Esophagus muscularis mucosa (tissue), 4 donors: ENCODE results near the gene COPB2. TPM values are rescaled to one million over a fixed set of nuclear protein-coding genes. Genes with fewer than 3 reads are reported as not detected.
"Not testable (repeated sequence)": the region's sequence is repeated elsewhere in the genome, so short reads cannot be mapped to it uniquely, and the experiment has no call there.

ENCODE experiments used
- DNase-seq: peaks from one replicate; pipeline ENCODE4 v3.0.0-alpha.2; 2017; ENCODE audit errors: extremely low spot score
- H3K27ac ChIP-seq, 4 donors: fragments of 200-600 bp; sonication (generic); replicated peaks in 1 of 4; 1 replicate in 3 of 4; 2 replicates in 1 of 4; pipeline ENCODE4 v1.5.1; 2016 to 2019; ENCODE audit warnings: mild to moderate bottlenecking in 1 of 4
- H3K27me3 ChIP-seq, 4 donors: fragments of 200-600 bp; sonication (generic); one replicate each; pipeline versions ENCODE4 v1.5.1 to v1.6.0; 2016 to 2019
- H3K36me3 ChIP-seq, 4 donors: fragments of 200-600 bp; sonication (generic); one replicate each; pipeline ENCODE4 v1.5.1; 2016 to 2019
- H3K4me1 ChIP-seq, 4 donors: fragments of 200-600 bp; sonication (generic); one replicate each; pipeline ENCODE4 v1.5.1; 2016 to 2019
- H3K4me3 ChIP-seq, 4 donors: fragments of 200-600 bp; sonication (generic); 1 replicate in 2 of 4; 2 replicates in 2 of 4; pipeline ENCODE4 v1.5.1; 2016 to 2019; ENCODE audit warnings: mild to moderate bottlenecking in 4 of 4, moderate library complexity in 1 of 4
- H3K9me3 ChIP-seq, 4 donors: fragments of 200-600 bp; sonication (generic); 1 replicate in 3 of 4; 2 replicates in 1 of 4; pipeline ENCODE4 v1.5.1; 2016 to 2019
- EP300 ChIP-seq: sonication (generic); formaldehyde crosslinking; IDR thresholded peaks from one replicate; pipeline ENCODE4 v1.6.1; 2017; ENCODE audit warnings: antibody characterized with exemption
- POLR2A ChIP-seq: fragments of 450-650 bp; IDR thresholded peaks from one replicate; pipeline ENCODE4 v1.6.1; 2017; ENCODE audit warnings: antibody characterized with exemption, moderate library complexity, mild to moderate bottlenecking, low read depth
- POLR2AphosphoS5 ChIP-seq, 2 donors: sonication (generic); formaldehyde crosslinking; IDR thresholded peaks; one replicate each; pipeline ENCODE4 v1.6.1; 2017; ENCODE audit warnings: antibody characterized with exemption in 2 of 2
- WGBS: methylation state at CpG from one replicate; pipeline ENCODE4 v1.1.5; 2018; 5-methylcytosine and 5-hydroxymethylcytosine counted together
- intact Hi-C: fragments of 100-400 bp; cut with DNase I; formaldehyde crosslinking; loops from one replicate; pipeline ENCODE4 v1.15.1; 2023
- total RNA-seq, 4 donors: library from RNA; depleted of rRNA; stranded (reverse); fragments of >200 nt; gene quantifications; one replicate each; pipeline versions ENCODE4 v1.1.0 to v1.2.1, GENCODE V29; 2016
- TF ChIP-seq, protein P1 (sequence below), 3 experiments: fragments of 200-600 bp in 2 of 3; fragments of 450-650 bp in 1 of 3; sonication (generic) in 2 of 3; IDR thresholded peaks; one replicate each; pipeline ENCODE4 v1.5.1; 2017 to 2019; ENCODE audit warnings: antibody characterized with exemption in 3 of 3, mild to moderate bottlenecking in 2 of 3, moderate library complexity in 1 of 3

Gene COPB2
- total RNA-seq, 4 donors from 2014 or later = 73.6 to 78.7 (median 76.3) TPM

DNA sequence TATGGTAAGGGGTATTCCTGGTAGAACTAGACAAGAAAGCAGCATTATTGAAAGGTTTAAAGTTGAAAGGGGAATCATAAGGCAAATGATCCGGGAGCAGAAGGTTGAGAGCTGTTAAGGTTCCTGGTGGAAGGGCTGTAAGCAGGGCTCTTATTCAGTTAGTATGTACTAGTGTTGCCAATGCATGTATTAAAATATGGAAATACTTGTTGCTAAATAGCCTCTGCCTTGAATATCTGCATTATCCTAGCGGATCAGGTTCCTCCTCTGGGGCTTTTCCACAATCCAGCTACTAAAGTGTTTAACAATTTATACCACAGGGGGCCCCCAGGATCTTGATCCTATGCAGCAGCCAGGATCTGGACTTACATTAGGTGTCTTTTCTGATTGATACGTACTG is 7.3 kb upstream of the COPB2 start:
- WGBS = 89% methylated on average over 3 of the region's 3 CpGs
- TF ChIP-seq, protein P1, sequence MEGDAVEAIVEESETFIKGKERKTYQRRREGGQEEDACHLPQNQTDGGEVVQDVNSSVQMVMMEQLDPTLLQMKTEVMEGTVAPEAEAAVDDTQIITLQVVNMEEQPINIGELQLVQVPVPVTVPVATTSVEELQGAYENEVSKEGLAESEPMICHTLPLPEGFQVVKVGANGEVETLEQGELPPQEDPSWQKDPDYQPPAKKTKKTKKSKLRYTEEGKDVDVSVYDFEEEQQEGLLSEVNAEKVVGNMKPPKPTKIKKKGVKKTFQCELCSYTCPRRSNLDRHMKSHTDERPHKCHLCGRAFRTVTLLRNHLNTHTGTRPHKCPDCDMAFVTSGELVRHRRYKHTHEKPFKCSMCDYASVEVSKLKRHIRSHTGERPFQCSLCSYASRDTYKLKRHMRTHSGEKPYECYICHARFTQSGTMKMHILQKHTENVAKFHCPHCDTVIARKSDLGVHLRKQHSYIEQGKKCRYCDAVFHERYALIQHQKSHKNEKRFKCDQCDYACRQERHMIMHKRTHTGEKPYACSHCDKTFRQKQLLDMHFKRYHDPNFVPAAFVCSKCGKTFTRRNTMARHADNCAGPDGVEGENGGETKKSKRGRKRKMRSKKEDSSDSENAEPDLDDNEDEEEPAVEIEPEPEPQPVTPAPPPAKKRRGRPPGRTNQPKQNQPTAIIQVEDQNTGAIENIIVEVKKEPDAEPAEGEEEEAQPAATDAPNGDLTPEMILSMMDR (IDR thresholded peaks at IDR 0.05) = no peak
- TF ChIP-seq POLR2AphosphoS5 (IDR thresholded peaks at IDR 0.05) (no peak), EP300 (no peak), POLR2A (no peak)
- intact Hi-C loops = no loop called here

DNA sequence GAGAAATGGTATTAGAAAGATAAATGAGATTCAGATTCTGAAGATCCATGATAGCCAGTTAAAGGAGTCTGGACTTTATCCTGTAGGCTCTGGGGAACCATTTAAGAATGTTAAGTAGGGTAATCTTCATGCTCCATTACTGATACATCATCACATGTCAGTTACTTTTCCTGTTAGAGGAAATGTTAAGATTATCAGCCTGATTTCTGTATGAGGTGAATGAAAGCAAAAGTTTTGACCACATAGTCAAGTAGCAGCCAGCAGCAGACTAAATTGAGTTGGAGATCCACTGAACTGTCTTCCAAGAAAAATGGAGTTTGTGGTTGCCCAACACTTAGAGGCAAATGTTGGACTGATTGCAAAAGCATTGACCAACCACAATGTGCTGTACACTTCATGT is 4.7 kb upstream of the COPB2 start:
- Histone ChIP-seq H3K36me3 (no peaks in the 10 kb centered on the region), H3K27ac (no peak overlapping the region), H3K4me1 (peaks cover 13 to 33% (median 14%) of the 10 kb centered on the region in 4 donors), H3K9me3 (no peaks in the 10 kb centered on the region), H3K27me3 (no peaks in the 10 kb centered on the region), H3K4me3 (no peak overlapping the region)
- TF ChIP-seq EP300 (no peak), POLR2A (no peak), POLR2AphosphoS5 (IDR thresholded peaks at IDR 0.05) (no peak)
- TF ChIP-seq, protein P1 (IDR thresholded peaks at IDR 0.05) = no peak
- intact Hi-C loops = no loop called here
- no peak for DNase-seq

More for the DNA sequence above, 7.3 kb upstream of the COPB2 start:
- peaks cover 0 to 16% (median 0%) of the 10 kb centered on the region in 4 donors for H3K4me1 ChIP-seq
- no peaks in the 10 kb centered on the region for H3K27me3 ChIP-seq
- no peak overlapping the region for H3K4me3 ChIP-seq
- DNase-seq = no peak
- H3K9me3 ChIP-seq = no peaks in the 10 kb centered on the region
- H3K27ac ChIP-seq = no peak overlapping the region
- no peaks in the 10 kb centered on the region for H3K36me3 ChIP-seq

DNA sequence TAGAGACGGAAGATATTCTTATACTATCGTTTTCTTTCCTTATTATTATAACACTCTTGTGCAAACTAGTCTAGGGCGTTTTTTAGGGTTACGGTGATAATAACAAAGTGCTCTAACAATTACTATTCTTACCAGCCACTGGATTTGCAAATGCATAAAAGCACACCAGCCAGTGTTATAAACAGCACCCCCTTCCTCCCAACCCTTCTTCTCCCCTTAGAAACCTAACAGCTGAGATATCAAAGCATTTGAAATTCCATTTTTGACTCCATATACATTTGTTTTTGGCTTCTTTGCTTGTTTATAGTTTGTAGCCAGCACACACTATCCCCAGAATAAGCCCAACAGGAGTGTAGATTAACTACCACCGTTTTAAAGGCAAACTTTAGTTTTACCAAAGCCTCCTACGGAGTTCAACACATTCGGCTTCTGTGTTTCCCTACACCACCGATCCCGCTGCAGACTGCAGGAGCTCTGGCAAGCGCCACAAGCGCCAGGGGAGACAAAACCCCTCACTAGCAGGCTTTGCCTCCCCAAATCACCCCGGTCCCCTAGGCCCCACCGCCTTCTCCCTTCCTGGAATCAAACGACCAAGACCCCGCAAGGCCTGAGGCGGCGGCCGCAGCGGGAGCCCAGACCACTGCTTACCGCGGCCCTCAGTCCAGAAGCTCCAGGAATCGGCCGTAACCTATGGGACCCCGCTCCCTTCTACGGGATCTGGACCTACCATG is 461 bp downstream of the COPB2 start:
- peak overlapping the region; percentile 79 to 96 (median 80) for H3K4me3 ChIP-seq
- TF ChIP-seq EP300 (no peak), POLR2A (no peak), POLR2AphosphoS5 (IDR thresholded peaks at IDR 0.05) (no peak)
- TF ChIP-seq, protein P1 (IDR thresholded peaks at IDR 0.05) = no peak
- WGBS = 5% methylated on average over 22 of the region's 25 CpGs
- DNase-seq = no peak
- peaks cover 0 to 10% (median 0%) of the 10 kb centered on the region in 4 donors for H3K36me3 ChIP-seq
- H3K27me3 ChIP-seq = no peaks in the 10 kb centered on the region
- peaks cover 39 to 68% (median 52%) of the 10 kb centered on the region in 4 donors for H3K4me1 ChIP-seq
- H3K9me3 ChIP-seq = no peaks in the 10 kb centered on the region
- intact Hi-C loops = loop anchor here (5.0 kb wide), 1 partner anchor 42 kb away; no protein-coding TSS in a partner anchor
- H3K27ac ChIP-seq = peak overlapping the region; percentile 88 to 97 (median 96)

DNA sequence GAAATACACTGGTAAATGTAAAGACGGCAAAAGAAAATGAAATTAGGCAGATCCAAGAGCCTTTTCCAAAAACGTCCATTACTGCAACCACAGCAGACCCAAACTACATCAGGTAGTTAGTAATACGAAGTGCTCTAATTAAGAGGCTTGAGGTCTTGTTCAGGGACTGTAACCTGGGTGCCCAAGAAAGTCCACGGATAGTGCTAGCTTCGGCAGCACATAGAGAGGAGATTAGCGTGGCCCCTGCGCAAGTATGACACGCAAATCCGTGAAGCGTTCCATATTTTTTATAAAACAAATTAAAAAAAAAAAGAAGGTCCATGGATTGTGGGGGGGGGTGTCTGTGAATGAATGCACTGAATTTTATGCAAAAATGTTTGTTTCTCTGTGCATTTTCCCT is 1.4 kb downstream of the COPB2 start:
- H3K27ac ChIP-seq = no peak overlapping the region
- H3K36me3 ChIP-seq = peaks cover 0 to 10% (median 0%) of the 10 kb centered on the region in 4 donors
- peaks cover 39 to 62% (median 53%) of the 10 kb centered on the region in 4 donors for H3K4me1 ChIP-seq
- intact Hi-C loops = loop anchor here (5.0 kb wide), 1 partner anchor 41 kb away; no protein-coding TSS in a partner anchor
- H3K9me3 ChIP-seq = no peaks in the 10 kb centered on the region
- peak overlapping the region in 3 of 4 donors; percentile 79 to 96 (median 80) for H3K4me3 ChIP-seq
- no peaks in the 10 kb centered on the region for H3K27me3 ChIP-seq
- 86% methylated on average over 10 of the region's 10 CpGs for WGBS
- DNase-seq = no peak
- TF ChIP-seq POLR2AphosphoS5 (IDR thresholded peaks at IDR 0.05) (no peak), EP300 (no peak), POLR2A (no peak)
- TF ChIP-seq, protein P1 (IDR thresholded peaks at IDR 0.05) = no peak

DNA sequence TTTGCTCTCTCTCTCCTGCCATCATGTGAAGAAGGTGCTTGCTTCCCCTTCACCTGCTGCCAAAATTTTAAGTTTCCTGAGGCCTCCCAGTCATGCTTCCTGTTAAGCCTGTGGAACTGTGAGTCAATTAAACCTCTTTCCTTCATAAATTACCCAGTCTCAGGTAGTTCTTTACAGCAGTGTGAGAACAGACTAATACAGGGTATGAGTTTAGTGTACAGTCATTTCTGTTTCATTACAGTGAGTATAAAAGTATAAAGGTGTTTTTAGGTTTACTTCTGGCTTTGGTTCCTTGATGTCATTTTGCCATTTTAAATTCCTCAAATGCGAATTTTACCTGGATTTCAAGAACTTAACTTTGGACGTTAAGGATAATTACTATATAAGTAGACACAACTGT is 7.2 kb downstream of the COPB2 start:
- intact Hi-C loops = not testable (repeated sequence)
- H3K4me1 ChIP-seq = peaks cover 12 to 51% (median 40%) of the 10 kb centered on the region in 4 donors

More for the DNA sequence above, 7.2 kb downstream of the COPB2 start:
- H3K36me3 ChIP-seq = peaks cover 23 to 58% (median 39%) of the 10 kb centered on the region in 4 donors
- not testable (repeated sequence) for H3K4me3 ChIP-seq, H3K27ac ChIP-seq, H3K9me3 ChIP-seq, H3K27me3 ChIP-seq, DNase-seq
- 81% methylated on average over 2 of the region's 2 CpGs for WGBS
